HCT116 (cell line): ENCODE measurements around the gene MIPEP.

Experiments used
- CTCF ChIP-seq, 3 experiments: fragments of 200-600 bp in 1 of 3; sonication (generic) in 1 of 3; IDR thresholded peaks in 2 of 3; conservative IDR thresholded peaks in 1 of 3; 2 replicates each; pipeline ENCODE4 v1.5.1; 2012 to 2017; ENCODE audit warnings: low read depth in 2 of 3, low read length in 2 of 3, antibody characterized with exemption in 1 of 3, borderline replicate concordance in 1 of 3, control low read depth in 1 of 3, mild to moderate bottlenecking in 1 of 3, mixed read lengths in 1 of 3, mixed run types in 1 of 3, moderate library complexity in 1 of 3; ENCODE audit not compliant: insufficient read depth in 1 of 3
- ELF1 ChIP-seq: IDR thresholded peaks from 2 replicates; pipeline ENCODE4 v1.6.1; 2012; ENCODE audit warnings: low read depth, borderline replicate concordance
- EZH2 ChIP-seq: fragments of 200-600 bp; sonication (generic); IDR thresholded peaks from 2 replicates; pipeline ENCODE4 v1.6.1; 2017; ENCODE audit warnings: antibody characterized with exemption, mixed run types
- JUND ChIP-seq: IDR thresholded peaks from 2 replicates; pipeline ENCODE4 v1.6.1; 2012
- MAX ChIP-seq: IDR thresholded peaks from 2 replicates; pipeline ENCODE4 v1.6.1; 2012
- POLR2A ChIP-seq: IDR thresholded peaks from 2 replicates; pipeline ENCODE4 v1.7.0; 2011; ENCODE audit warnings: borderline replicate concordance; ENCODE audit not compliant: insufficient read depth, insufficient read length; ENCODE audit errors: extremely low read depth
- POLR2AphosphoS5 ChIP-seq: IDR thresholded peaks from 2 replicates; pipeline ENCODE4 v1.6.1; 2011; ENCODE audit warnings: mild to moderate bottlenecking, low read depth, low read length, moderate library complexity
- REST ChIP-seq: IDR thresholded peaks from 2 replicates; pipeline ENCODE4 v1.6.1; 2012; ENCODE audit warnings: low read depth
- SIN3A ChIP-seq: IDR thresholded peaks from 2 replicates; pipeline ENCODE4 v1.6.1; 2012; ENCODE audit warnings: low read depth
- SP1 ChIP-seq: IDR thresholded peaks from 2 replicates; pipeline ENCODE4 v1.6.1; 2012; ENCODE audit warnings: low read depth
- TCF7L2 ChIP-seq: IDR thresholded peaks from 2 replicates; pipeline ENCODE4 v1.7.0; 2011; ENCODE audit warnings: borderline replicate concordance, inconsistent platforms; ENCODE audit not compliant: insufficient read depth, insufficient read length; ENCODE audit errors: extremely low read depth
- YY1 ChIP-seq: IDR thresholded peaks from 2 replicates; pipeline ENCODE4 v1.6.1; 2011; ENCODE audit warnings: low read length, low read depth, moderate library complexity, mild to moderate bottlenecking; ENCODE audit not compliant: insufficient replicate concordance; ENCODE audit errors: extremely low read depth
- ZNF274 ChIP-seq: fragments of 200-500 bp; sonication (Bioruptor generic); IDR thresholded peaks from 2 replicates; pipeline ENCODE4 v1.6.1; 2014; ENCODE audit warnings: mild to moderate bottlenecking, low read depth, low read length, inconsistent platforms

GRCh38 chr13:23753458-23753857 is 135.7 kb downstream of the MIPEP start:
- TF ChIP-seq POLR2AphosphoS5 (no peak), EZH2 (no peak), CTCF (IDR thresholded peaks at IDR 0.05 in 2 of 3, conservative IDR thresholded peaks at IDR 0.05 in 1 of 3; ENCODE audit: borderline replicate concordance in 1 of 3, insufficient read depth in 1 of 3, low read depth in 2 of 3, low read length in 2 of 3) (no peak), ELF1 (no peak), ZNF274 (no peak), POLR2A (no peak), TCF7L2 (no peak), YY1 (no peak), SP1 (no peak), MAX (no peak), REST (no peak), JUND (no peak), SIN3A (no peak)
